DOHH2 (cell line): ENCODE measurements around the gene GOLT1B.

ENCODE experiments used
- H3F3A ChIP-seq: fragments of 200-600 bp; sonication (generic), shearing (Covaris generic); 2 replicates; pipeline ENCODE4 v1.6.0; 2016; ENCODE audit warnings: antibody characterized with exemption, mild to moderate bottlenecking; ENCODE audit not compliant: control insufficient read depth, insufficient read depth
- H3K27ac ChIP-seq: fragments of 200-600 bp; sonication (generic); 2 replicates; pipeline ENCODE4 v1.5.1; 2014; ENCODE audit warnings: low read depth, mild to moderate bottlenecking, low read length, moderate library complexity
- H3K27me3 ChIP-seq: fragments of 200-600 bp; sonication (generic); 2 replicates; pipeline ENCODE4 v1.6.1; 2014; ENCODE audit warnings: mild to moderate bottlenecking, low read length, mixed read lengths; ENCODE audit not compliant: control insufficient read depth
- H3K36me3 ChIP-seq: fragments of 200-600 bp; sonication (generic); 2 replicates; pipeline ENCODE4 v1.6.1; 2014; ENCODE audit warnings: mild to moderate bottlenecking, low read length, moderate library complexity, mixed read lengths; ENCODE audit not compliant: control insufficient read depth
- H3K4me1 ChIP-seq: fragments of 200-600 bp; sonication (generic); 2 replicates; pipeline ENCODE4 v1.6.1; 2014; ENCODE audit warnings: mild to moderate bottlenecking, low read length, mixed read lengths; ENCODE audit not compliant: control insufficient read depth
- H3K4me2 ChIP-seq: fragments of 200-600 bp; sonication (generic); 2 replicates; pipeline ENCODE4 v1.6.0; 2014; ENCODE audit warnings: mild to moderate bottlenecking, low read length, moderate library complexity
- H3K4me3 ChIP-seq: fragments of 200-600 bp; sonication (generic); 2 replicates; pipeline ENCODE4 v1.5.1; 2014; ENCODE audit warnings: mild to moderate bottlenecking, low read length, mixed read lengths
- H3K79me2 ChIP-seq: fragments of 200-600 bp; sonication (generic); 2 replicates; pipeline ENCODE4 v1.6.1; 2014; ENCODE audit warnings: mild to moderate bottlenecking, low read length, mixed read lengths; ENCODE audit not compliant: control insufficient read depth
- H3K9me2 ChIP-seq: fragments of 200-600 bp; sonication (generic); replicated peaks from 2 replicates; pipeline ENCODE4 v1.6.1; 2014; ENCODE audit warnings: mild to moderate bottlenecking, low read length, mixed read lengths; ENCODE audit not compliant: control insufficient read depth
- H3K9me3 ChIP-seq: fragments of 200-600 bp; sonication (generic); 2 replicates; pipeline ENCODE4 v1.6.1; 2014; ENCODE audit warnings: antibody characterized with exemption, low read length, mixed read lengths; ENCODE audit not compliant: control insufficient read depth, insufficient read depth
- H4K20me1 ChIP-seq: fragments of 200-600 bp; sonication (generic); 2 replicates; pipeline ENCODE4 v1.6.0; 2014; ENCODE audit warnings: low read depth, mild to moderate bottlenecking, antibody characterized with exemption, low read length, moderate library complexity; ENCODE audit not compliant: control insufficient read depth, insufficient read depth
- CTCF ChIP-seq: fragments of 200-600 bp; sonication (generic); IDR thresholded peaks from one replicate; pipeline ENCODE4 v1.5.1; 2014; ENCODE audit warnings: antibody characterized with exemption, mild to moderate bottlenecking, low read depth, low read length; ENCODE audit not compliant: poor library complexity, severe bottlenecking
- EZH2phosphoT487 ChIP-seq: fragments of 200-600 bp; sonication (generic); IDR thresholded peaks from 2 replicates; pipeline ENCODE4 v1.6.1; 2017; ENCODE audit warnings: borderline replicate concordance, mild to moderate bottlenecking, antibody characterized with exemption, low read length, moderate library complexity, mixed read lengths

GOLT1B gene

GRCh38 chr12:21559855-21560569 is 58.4 kb downstream of the GOLT1B start:
- no peak for TF ChIP-seq EZH2phosphoT487
- TF ChIP-seq CTCF = no peak
- Histone ChIP-seq H3K27me3 (no peaks in the 10 kb centered on the region), H3K4me1 (no peaks in the 10 kb centered on the region), H3K9me3 (no peaks in the 10 kb centered on the region), H4K20me1 (no peaks in the 10 kb centered on the region), H3K4me2 (no peak overlapping the region), H3K4me3 (no peak overlapping the region), H3F3A (no peaks in the 10 kb centered on the region), H3K27ac (no peak overlapping the region), H3K36me3 (no peaks in the 10 kb centered on the region), H3K79me2 (no peaks in the 10 kb centered on the region), H3K9me2 (no peaks in the 10 kb centered on the region)

- Histone ChIP-seq H3K27ac (no peak overlapping the region), H3K9me3 (no peaks in the 10 kb centered on the region), H3K79me2 (no peaks in the 10 kb centered on the region), H3K4me1 (no peaks in the 10 kb centered on the region), H3K27me3 (no peaks in the 10 kb centered on the region), H4K20me1 (no peaks in the 10 kb centered on the region), H3F3A (no peaks in the 10 kb centered on the region), H3K4me3 (no peak overlapping the region), H3K9me2 (no peaks in the 10 kb centered on the region), H3K36me3 (no peaks in the 10 kb centered on the region), H3K4me2 (no peak overlapping the region)
- TF ChIP-seq EZH2phosphoT487 (no peak), CTCF (no peak)
These were observed 59.6 kb downstream of the GOLT1B start for GRCh38 chr12:21561158-21561557.

- no peak overlapping the region for H3K27ac ChIP-seq
- H3K9me3 ChIP-seq = no peaks in the 10 kb centered on the region
- no peaks in the 10 kb centered on the region for H3K4me1 ChIP-seq
- H3F3A ChIP-seq = no peaks in the 10 kb centered on the region
- H3K36me3 ChIP-seq = no peaks in the 10 kb centered on the region
- no peaks in the 10 kb centered on the region for H3K79me2 ChIP-seq
- no peaks in the 10 kb centered on the region for H3K9me2 ChIP-seq
- no peaks in the 10 kb centered on the region for H4K20me1 ChIP-seq
- no peak overlapping the region for H3K4me2 ChIP-seq
- H3K27me3 ChIP-seq = no peaks in the 10 kb centered on the region
- TF ChIP-seq EZH2phosphoT487 = no peak
- no peak for TF ChIP-seq CTCF
- no peak overlapping the region for H3K4me3 ChIP-seq
These were observed 61.3 kb downstream of the GOLT1B start for GRCh38 chr12:21562859-21563258.
